IPS-18a (cell line): Measurements from ENCODE around the gene UFC1.

Experiments
- H3K27ac ChIP-seq: one replicate; pipeline ENCODE4 v1.5.1; 2013; ENCODE audit warnings: low read length
- H3K27me3 ChIP-seq: one replicate; pipeline ENCODE4 v1.6.1; 2013; ENCODE audit warnings: mild to moderate bottlenecking, low read length; ENCODE audit not compliant: control insufficient read depth, insufficient read depth
- H3K36me3 ChIP-seq: one replicate; pipeline ENCODE4 v1.6.1; 2013; ENCODE audit warnings: low read depth, low read length; ENCODE audit not compliant: control insufficient read depth
- H3K4me1 ChIP-seq: one replicate; pipeline ENCODE4 v1.6.1; 2013; ENCODE audit warnings: low read depth, low read length; ENCODE audit not compliant: control insufficient read depth
- H3K4me3 ChIP-seq: one replicate; pipeline ENCODE4 v1.5.1; 2013; ENCODE audit warnings: low read length
- H3K9ac ChIP-seq: one replicate; pipeline ENCODE4 v1.6.1; 2013; ENCODE audit warnings: mild to moderate bottlenecking, low read length, moderate library complexity
- H3K9me3 ChIP-seq: one replicate; pipeline ENCODE4 v1.6.1; 2013; ENCODE audit warnings: low read depth, low read length; ENCODE audit not compliant: control insufficient read depth

Gene UFC1

GRCh38 chr1:161138431-161138830 lies 15.3 kb upstream of the UFC1 start:
- no peaks in the 10 kb centered on the region for H3K4me1 ChIP-seq
- no peaks in the 10 kb centered on the region for H3K27me3 ChIP-seq

DNA sequence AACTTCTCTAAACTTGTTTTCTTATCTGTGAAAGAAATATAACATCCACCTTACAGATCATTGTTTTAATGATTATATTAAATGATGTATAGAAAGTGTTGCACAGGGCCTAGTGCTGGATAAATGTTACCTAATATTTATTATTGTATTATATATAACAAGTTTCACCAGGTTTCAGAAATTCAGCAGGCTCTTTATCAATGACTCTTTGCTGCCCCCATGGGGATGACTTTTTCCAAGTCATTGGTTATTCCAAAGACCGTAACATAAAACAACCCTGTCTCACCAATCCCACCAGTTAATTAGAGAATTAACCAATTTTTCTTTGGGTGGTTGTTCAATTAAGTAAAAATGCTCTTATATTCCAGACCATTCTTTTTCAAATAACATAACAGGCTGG lies 14.0 kb upstream of the UFC1 start:
- Histone ChIP-seq H3K27me3 (no peaks in the 10 kb centered on the region), H3K27ac (no peak overlapping the region), H3K9me3 (no peaks in the 10 kb centered on the region)

More at GRCh38 chr1:161138431-161138830, 15.3 kb upstream of the UFC1 start:
- no peak overlapping the region for H3K27ac ChIP-seq
- no peaks in the 10 kb centered on the region for H3K9me3 ChIP-seq
- no peak overlapping the region for H3K4me3 ChIP-seq
- H3K36me3 ChIP-seq: no peaks in the 10 kb centered on the region
- H3K9ac ChIP-seq: no peak overlapping the region

GRCh38 chr1:161140755-161141400 lies 12.9 kb upstream of the UFC1 start:
- no peaks in the 10 kb centered on the region for H3K27me3 ChIP-seq
- H3K9me3 ChIP-seq: no peaks in the 10 kb centered on the region
- H3K36me3 ChIP-seq: no peaks in the 10 kb centered on the region
- no peak overlapping the region for H3K4me3 ChIP-seq
- no peak overlapping the region for H3K27ac ChIP-seq
- no peak overlapping the region for H3K9ac ChIP-seq
- H3K4me1 ChIP-seq: no peaks in the 10 kb centered on the region

More for the DNA sequence above, 14.0 kb upstream of the UFC1 start:
- no peak overlapping the region for H3K9ac ChIP-seq
- no peak overlapping the region for H3K4me3 ChIP-seq
- H3K4me1 ChIP-seq: no peaks in the 10 kb centered on the region
- no peaks in the 10 kb centered on the region for H3K36me3 ChIP-seq

DNA sequence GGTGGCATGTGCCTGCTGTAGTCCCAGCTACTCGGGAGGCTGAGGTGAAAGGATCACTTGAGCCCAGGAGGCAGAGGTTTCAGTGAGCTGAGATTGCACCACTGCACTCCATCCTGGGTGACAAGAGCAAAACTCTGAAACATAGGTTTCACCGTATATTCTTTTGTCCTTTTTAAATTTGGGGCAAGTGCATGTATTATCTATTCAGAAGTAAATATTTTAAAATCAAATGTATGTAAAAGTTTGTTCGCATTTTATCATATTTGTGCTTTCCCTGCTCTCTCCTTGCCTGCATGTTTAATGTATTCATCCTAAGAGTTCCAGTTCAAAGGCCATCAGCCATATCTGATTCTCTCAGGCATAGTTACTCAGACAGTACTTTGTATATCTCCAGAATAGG lies 7.9 kb upstream of the UFC1 start:
- H3K36me3 ChIP-seq: no peaks in the 10 kb centered on the region
- H3K4me1 ChIP-seq: no peaks in the 10 kb centered on the region

GRCh38 chr1:161153176-161153575 lies 602 bp upstream of the UFC1 start:
- Histone ChIP-seq H3K9me3 (no peaks in the 10 kb centered on the region), H3K4me1 (peaks cover 3% of the 10 kb centered on the region)

More for the DNA sequence above, 7.9 kb upstream of the UFC1 start:
- Histone ChIP-seq H3K27me3 (no peaks in the 10 kb centered on the region), H3K9me3 (no peaks in the 10 kb centered on the region), H3K4me3 (no peak overlapping the region), H3K27ac (no peak overlapping the region), H3K9ac (no peak overlapping the region)

GRCh38 chr1:161157867-161158266 lies 4.1 kb downstream of the UFC1 start:
- no peaks in the 10 kb centered on the region for H3K27me3 ChIP-seq
- H3K27ac ChIP-seq: no peak overlapping the region
- H3K9me3 ChIP-seq: no peaks in the 10 kb centered on the region
- no peak overlapping the region for H3K4me3 ChIP-seq
- H3K9ac ChIP-seq: no peak overlapping the region
- peaks cover 11% of the 10 kb centered on the region for H3K4me1 ChIP-seq
- peaks cover 17% of the 10 kb centered on the region for H3K36me3 ChIP-seq

More at GRCh38 chr1:161153176-161153575, 602 bp upstream of the UFC1 start:
- peaks cover 9% of the 10 kb centered on the region for H3K36me3 ChIP-seq
- H3K27me3 ChIP-seq: no peaks in the 10 kb centered on the region
- H3K27ac ChIP-seq: peak overlapping the region; percentile 24
- H3K9ac ChIP-seq: peak overlapping the region; percentile 99
- peak overlapping the region; percentile 98 for H3K4me3 ChIP-seq

DNA sequence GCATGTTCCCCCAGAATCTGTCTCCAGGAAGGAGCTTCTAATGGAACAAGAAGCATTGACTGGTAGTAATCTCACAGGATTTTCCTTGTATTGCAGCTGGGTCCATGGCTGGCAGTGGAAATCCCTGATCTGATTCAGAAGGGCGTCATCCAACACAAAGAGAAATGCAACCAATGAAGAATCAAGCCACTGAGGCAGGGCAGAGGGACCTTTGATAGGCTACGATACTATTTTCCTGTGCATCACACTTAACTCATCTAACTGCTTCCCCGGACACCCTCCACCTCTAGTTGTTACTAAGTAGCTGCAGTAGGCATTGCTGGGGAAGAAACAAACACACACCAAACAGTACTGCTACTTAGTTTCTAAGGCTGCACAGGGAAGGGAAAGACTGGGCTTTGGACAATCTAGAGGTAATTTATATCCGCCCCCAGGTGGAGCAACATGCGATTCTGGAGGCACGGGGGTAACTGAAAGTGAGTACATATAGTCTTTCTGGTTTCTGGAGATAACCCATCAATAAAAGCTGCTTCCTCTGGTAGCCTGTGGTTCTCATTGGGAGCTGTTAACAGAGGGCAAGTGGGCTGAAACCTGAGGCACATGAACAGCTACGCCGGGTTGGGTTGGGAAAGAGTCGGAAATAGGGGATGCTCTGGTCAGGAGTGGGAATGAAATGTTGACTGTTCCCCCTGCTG lies 4.7 kb downstream of the UFC1 start:
- Histone ChIP-seq H3K27me3 (no peaks in the 10 kb centered on the region), H3K27ac (no peak overlapping the region), H3K4me3 (peak overlapping the region; percentile 62), H3K9me3 (no peaks in the 10 kb centered on the region), H3K36me3 (peaks cover 17% of the 10 kb centered on the region), H3K9ac (peak overlapping the region; percentile 85), H3K4me1 (peaks cover 11% of the 10 kb centered on the region)

DNA sequence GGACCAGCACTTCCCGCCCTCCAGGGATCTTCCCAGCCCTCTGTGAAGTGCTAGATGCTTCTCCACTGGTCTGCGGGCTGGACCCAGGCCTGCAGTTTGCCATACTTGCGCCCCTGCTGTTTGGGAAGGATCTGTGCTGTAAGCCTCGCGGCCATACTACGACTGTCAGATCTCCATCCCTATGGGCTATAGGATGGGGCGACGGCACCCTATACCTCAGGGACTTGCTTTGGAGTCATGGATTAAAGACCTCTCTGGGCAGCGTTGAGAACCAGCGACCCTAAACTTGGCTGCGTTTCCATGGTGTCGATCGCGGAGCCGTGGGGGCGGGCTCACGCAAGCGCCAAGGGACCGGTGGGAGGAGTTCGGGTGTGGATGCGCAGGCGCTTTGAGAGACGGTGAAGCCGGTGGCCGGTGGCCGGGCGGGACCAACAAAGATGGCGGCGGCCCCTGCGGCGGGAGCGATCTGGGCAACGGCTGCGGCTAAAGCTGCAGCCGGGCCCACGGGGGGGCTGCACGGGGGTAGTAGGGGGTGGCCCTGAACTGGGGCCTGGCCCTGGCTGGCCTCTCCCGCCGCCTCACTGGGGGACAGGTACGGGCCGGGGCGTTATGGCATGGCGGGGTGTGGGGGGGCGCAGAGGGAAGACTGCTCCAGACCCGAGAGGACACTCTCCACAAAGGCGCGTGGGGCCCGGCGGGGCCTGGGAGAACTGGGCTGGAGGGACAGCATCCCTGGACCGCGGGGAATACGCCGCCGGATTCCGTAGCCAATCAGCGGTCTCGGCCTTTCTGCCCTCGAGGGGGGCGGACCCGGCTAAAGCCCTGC lies 5.5 kb downstream of the UFC1 start, which contains the start of gene USP21:
Gene USP21 (plus strand): TSS at position 414 of the 826 bp plus-strand sequence. CDS start 1,141 bp downstream, outside the sequence.
- Histone ChIP-seq H3K4me1 (peaks cover 11% of the 10 kb centered on the region), H3K36me3 (peaks cover 20% of the 10 kb centered on the region), H3K4me3 (peak within 1 kb of the TSS; percentile 62), H3K9me3 (no peaks in the 10 kb centered on the region), H3K9ac (peak within 1 kb of the TSS; percentile 85), H3K27me3 (no peaks in the 10 kb centered on the region), H3K27ac (peak within 1 kb of the TSS; percentile 77)

DNA sequence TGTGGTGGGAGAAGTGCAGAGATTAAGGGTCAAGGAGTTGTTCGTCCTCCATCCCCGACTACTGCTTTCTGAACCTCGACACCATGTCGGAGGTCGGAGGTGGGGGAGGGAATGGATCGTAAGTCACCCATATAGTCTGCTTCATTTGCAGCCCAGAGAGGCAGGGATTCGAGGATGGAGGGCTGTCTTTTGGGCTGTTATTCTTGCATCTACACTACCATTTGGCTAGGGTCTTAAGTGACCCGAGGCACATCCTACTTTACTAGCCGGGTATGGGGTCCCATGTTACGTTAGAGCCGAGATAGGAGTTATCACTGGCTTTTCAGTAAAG lies 6.1 kb downstream of the UFC1 start:
- Histone ChIP-seq H3K9ac (peak overlapping the region; percentile 85), H3K4me3 (peak overlapping the region; percentile 62), H3K4me1 (peaks cover 9% of the 10 kb centered on the region), H3K36me3 (peaks cover 23% of the 10 kb centered on the region), H3K9me3 (no peaks in the 10 kb centered on the region), H3K27me3 (no peaks in the 10 kb centered on the region), H3K27ac (peak overlapping the region; percentile 77)

DNA sequence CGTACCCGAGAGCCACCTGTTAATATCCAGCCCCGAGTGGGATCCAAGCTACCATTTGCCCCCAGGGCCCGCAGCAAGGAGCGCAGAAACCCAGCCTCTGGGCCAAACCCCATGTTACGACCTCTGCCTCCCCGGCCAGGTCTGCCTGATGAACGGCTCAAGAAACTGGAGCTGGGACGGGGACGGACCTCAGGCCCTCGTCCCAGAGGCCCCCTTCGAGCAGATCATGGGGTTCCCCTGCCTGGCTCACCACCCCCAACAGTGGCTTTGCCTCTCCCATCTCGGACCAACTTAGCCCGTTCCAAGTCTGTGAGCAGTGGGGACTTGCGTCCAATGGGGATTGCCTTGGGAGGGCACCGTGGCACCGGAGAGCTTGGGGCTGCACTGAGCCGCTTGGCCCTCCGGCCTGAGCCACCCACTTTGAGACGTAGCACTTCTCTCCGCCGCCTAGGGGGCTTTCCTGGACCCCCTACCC lies 6.9 kb downstream of the UFC1 start:
- peaks cover 23% of the 10 kb centered on the region for H3K36me3 ChIP-seq
- H3K27ac ChIP-seq: no peak overlapping the region
- H3K9me3 ChIP-seq: no peaks in the 10 kb centered on the region

GRCh38 chr1:161161652-161162051 lies 7.9 kb downstream of the UFC1 start:
- no peak overlapping the region for H3K9ac ChIP-seq
- H3K4me3 ChIP-seq: no peak overlapping the region
- H3K27ac ChIP-seq: no peak overlapping the region
- H3K27me3 ChIP-seq: no peaks in the 10 kb centered on the region
- peaks cover 23% of the 10 kb centered on the region for H3K36me3 ChIP-seq
- peaks cover 11% of the 10 kb centered on the region for H3K4me1 ChIP-seq
- no peaks in the 10 kb centered on the region for H3K9me3 ChIP-seq

More for the DNA sequence above, 6.9 kb downstream of the UFC1 start:
- Histone ChIP-seq H3K4me3 (no peak overlapping the region), H3K4me1 (peaks cover 11% of the 10 kb centered on the region), H3K27me3 (no peaks in the 10 kb centered on the region), H3K9ac (no peak overlapping the region)
